ENCODE measurements around the gene PHGDH. TPM values are rescaled to one million over a fixed set of nuclear protein-coding genes. Genes with fewer than 3 reads are reported as not detected.

The PHGDH gene
- total RNA-seq, 6 experiments from 2014 or later, result 56.4 to 109 (median 87.0) TPM

DNA sequence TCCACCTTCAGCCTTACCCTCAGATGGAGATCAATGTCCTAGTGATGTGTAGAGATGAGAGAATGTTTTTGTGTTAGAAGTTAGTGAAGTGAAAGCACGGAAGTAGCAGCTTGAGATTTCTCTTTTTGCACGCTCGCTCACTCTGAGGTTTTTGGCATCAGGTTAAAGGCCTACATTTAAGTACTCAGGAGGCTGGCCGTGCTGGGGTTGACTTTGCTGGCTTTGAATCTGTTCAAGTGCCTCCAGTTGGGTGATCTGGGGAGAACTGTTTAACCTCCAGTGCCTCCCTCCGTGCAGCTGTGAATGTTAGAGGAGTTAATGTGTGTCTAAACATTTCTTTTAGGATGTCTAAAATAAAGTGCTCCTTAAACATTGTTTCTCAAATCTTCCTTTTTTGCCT lies 13.9 kb downstream of the PHGDH start:
- TF ChIP-seq, protein P1, sequence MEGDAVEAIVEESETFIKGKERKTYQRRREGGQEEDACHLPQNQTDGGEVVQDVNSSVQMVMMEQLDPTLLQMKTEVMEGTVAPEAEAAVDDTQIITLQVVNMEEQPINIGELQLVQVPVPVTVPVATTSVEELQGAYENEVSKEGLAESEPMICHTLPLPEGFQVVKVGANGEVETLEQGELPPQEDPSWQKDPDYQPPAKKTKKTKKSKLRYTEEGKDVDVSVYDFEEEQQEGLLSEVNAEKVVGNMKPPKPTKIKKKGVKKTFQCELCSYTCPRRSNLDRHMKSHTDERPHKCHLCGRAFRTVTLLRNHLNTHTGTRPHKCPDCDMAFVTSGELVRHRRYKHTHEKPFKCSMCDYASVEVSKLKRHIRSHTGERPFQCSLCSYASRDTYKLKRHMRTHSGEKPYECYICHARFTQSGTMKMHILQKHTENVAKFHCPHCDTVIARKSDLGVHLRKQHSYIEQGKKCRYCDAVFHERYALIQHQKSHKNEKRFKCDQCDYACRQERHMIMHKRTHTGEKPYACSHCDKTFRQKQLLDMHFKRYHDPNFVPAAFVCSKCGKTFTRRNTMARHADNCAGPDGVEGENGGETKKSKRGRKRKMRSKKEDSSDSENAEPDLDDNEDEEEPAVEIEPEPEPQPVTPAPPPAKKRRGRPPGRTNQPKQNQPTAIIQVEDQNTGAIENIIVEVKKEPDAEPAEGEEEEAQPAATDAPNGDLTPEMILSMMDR (IDR thresholded peaks at IDR 0.05), result no peak
- no peak overlapping the region for H3K27ac Mint-ChIP-seq
- H3K9me3 Mint-ChIP-seq, result no peaks in the 10 kb centered on the region
- DNase-seq, result no peak
- H3K27me3 Mint-ChIP-seq (ENCODE audit: insufficient read depth), result no peaks in the 10 kb centered on the region; the same call in 1 of the 2 replicates
- peaks cover 14% of the 10 kb centered on the region for H3K36me3 Mint-ChIP-seq (ENCODE audit: low read depth)
- H3K4me1 Mint-ChIP-seq (ENCODE audit: low read depth), result peaks cover 6% of the 10 kb centered on the region; the same call in 1 of the 2 replicates
- no peak overlapping the region for H3K4me3 Mint-ChIP-seq

DNA sequence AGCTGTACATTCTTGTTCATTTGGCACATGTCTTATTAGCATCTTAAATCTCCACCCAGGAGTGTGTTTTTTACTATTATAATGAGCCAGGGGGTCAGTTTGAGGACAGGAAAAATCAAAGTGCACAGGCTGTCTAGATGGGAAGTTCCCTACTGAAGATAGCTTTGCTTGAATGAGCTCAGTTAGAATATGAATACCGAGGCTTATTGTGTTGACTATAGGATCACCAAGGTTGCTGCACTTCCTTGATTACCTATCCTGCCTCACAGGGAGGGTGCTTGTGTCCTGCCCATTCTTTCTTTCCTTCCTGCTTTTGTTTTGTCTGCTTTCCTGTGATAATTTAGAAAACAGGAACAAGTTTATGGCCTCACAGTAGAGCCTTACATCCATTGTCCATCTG lies 16.3 kb downstream of the PHGDH start:
- TF ChIP-seq, protein P1 (IDR thresholded peaks at IDR 0.05), result no peak
- Mint-ChIP-seq H3K36me3 (ENCODE audit: low read depth) (peaks cover 14% of the 10 kb centered on the region), H3K4me1 (ENCODE audit: low read depth) (no peaks in the 10 kb centered on the region), H3K9me3 (no peaks in the 10 kb centered on the region), H3K27ac (no peak overlapping the region), H3K27me3 (ENCODE audit: insufficient read depth) (no peaks in the 10 kb centered on the region), H3K4me3 (no peak overlapping the region)
- DNase-seq, result no peak

DNA sequence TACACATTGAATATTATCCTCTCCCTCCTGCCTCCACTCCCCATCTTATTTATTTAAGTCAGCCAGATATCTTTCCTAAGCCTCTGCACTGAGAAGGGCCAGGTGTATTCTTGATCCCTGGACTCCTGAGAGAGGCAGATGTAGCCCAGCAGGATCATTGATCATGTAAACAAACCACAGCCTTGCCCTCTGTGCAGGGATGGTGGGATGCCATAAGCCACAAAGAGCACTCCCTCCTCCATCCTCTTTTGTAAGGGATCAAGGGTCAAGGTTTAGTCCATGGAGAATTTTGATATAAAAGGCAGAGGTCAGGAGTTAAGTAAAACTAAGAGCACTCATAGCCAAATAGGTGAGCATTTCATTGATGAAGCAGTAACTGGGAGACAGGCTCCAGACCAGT lies 17.3 kb downstream of the PHGDH start:
- Mint-ChIP-seq H3K9me3 (no peaks in the 10 kb centered on the region), H3K4me3 (no peak overlapping the region), H3K4me1 (ENCODE audit: low read depth) (no peaks in the 10 kb centered on the region), H3K36me3 (ENCODE audit: low read depth) (peaks cover 14% of the 10 kb centered on the region), H3K27me3 (ENCODE audit: insufficient read depth) (no peaks in the 10 kb centered on the region; the same call in 1 of the 2 replicates), H3K27ac (no peak overlapping the region)
- no peak for DNase-seq
- TF ChIP-seq, protein P1 (IDR thresholded peaks at IDR 0.05), result no peak

DNA sequence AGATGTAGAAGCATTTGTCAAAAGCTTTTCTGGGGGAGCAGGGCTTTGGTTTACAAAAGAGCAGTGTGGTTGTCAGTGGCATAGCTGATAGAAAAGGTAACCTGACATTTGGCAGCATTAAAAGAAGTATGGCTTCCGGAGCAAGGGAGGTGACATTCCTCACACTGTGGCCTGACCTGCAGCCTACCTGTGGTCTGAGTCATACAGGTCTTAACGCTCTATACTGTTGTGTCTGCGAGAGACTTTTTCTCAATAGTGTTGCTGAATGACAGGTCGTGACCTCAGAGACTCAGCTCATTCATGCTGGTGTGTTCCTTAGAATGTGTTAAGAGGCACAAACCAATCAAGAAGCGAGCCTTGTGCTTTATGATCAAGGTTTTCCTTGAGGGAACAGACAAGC lies 19.3 kb downstream of the PHGDH start:
- H3K4me3 Mint-ChIP-seq, result no peak overlapping the region
- no peak for DNase-seq
- no peaks in the 10 kb centered on the region; the same call in 1 of the 2 replicates for H3K27me3 Mint-ChIP-seq (ENCODE audit: insufficient read depth)
- TF ChIP-seq, protein P1 (IDR thresholded peaks at IDR 0.05), result no peak
- H3K9me3 Mint-ChIP-seq, result no peaks in the 10 kb centered on the region
- H3K4me1 Mint-ChIP-seq (ENCODE audit: low read depth), result no peaks in the 10 kb centered on the region
- H3K27ac Mint-ChIP-seq, result no peak overlapping the region
- peaks cover 9% of the 10 kb centered on the region for H3K36me3 Mint-ChIP-seq (ENCODE audit: low read depth)

DNA sequence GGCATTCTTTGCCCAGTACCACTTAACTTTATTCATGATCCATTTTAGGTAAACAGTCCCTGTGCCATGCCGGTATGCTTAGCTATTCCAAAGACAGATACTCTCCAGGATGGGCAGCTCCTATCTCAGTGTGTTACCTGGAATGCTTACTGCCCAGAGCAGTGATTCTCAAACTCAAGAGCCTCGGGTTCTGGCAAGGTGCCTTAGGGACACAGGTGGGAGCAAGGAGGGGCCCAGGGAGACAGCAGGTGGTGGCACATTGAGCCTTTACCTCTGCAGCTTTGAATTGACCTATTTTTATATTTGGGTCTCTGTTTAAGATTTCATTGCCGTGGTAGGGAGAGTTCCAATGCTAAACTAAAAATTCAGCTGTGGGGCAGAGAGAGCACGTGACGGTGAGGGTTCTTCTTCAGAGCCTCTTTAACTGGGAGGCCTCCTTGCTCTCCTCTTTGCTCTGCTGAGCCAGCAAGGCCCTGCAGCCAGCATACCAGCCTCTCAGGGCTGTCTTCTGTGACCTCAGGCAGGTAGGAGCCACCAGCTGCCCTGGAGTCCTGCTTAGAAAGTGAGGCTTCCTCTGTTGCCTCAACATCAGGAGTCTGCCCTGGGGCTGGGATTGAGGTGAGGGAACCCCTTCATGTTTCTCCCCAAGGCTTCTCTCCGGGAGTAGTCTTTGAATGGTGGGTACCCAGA lies 20.2 kb downstream of the PHGDH start:
- no peak overlapping the region for H3K27ac Mint-ChIP-seq
- TF ChIP-seq, protein P1 (IDR thresholded peaks at IDR 0.05), result no peak
- H3K4me3 Mint-ChIP-seq, result no peak overlapping the region
- no peaks in the 10 kb centered on the region; the same call in 1 of the 2 replicates for H3K27me3 Mint-ChIP-seq (ENCODE audit: insufficient read depth)
- no peaks in the 10 kb centered on the region for H3K4me1 Mint-ChIP-seq (ENCODE audit: low read depth)
- H3K36me3 Mint-ChIP-seq (ENCODE audit: low read depth), result peaks cover 9% of the 10 kb centered on the region
- no peaks in the 10 kb centered on the region for H3K9me3 Mint-ChIP-seq
- DNase-seq, result no peak

Data from HFFc6 (cell line).